ENCODE measurements around the gene GATAD2B. TPM values are rescaled to one million over a fixed set of nuclear protein-coding genes. Genes with fewer than 3 reads are reported as not detected.

GATAD2B gene
- total and polyA plus RNA-seq, 10 donors: 3.7 to 68.1 (median 47.6) TPM

DNA sequence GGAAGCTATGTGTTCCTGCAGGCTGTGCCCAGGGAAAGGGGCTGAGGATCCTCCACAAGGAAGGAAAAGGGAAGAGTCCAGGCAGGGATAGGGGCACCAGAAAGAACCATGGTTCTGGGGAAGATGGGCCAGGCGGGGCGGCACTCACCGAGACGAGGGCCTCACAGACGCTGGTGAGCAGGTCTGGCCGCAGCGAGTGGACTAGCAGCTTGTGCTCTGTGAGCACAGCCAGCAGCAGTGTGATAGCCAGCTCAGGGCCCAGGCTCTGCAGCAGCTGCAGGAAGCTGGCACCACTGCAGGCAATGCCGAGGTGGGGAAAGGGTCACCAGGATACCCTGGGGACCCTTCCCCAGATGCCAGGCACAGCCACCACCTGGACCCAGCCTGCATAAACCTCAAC, 18.0 kb upstream of the GATAD2B start:
- TF ChIP-seq POLR2A (IDR thresholded peaks at IDR 0.05) (no peak), POLR2AphosphoS5 (IDR thresholded peaks at IDR 0.05) (peak in 1 of 3 donors; percentile 61)
- TF ChIP-seq, protein P1, sequence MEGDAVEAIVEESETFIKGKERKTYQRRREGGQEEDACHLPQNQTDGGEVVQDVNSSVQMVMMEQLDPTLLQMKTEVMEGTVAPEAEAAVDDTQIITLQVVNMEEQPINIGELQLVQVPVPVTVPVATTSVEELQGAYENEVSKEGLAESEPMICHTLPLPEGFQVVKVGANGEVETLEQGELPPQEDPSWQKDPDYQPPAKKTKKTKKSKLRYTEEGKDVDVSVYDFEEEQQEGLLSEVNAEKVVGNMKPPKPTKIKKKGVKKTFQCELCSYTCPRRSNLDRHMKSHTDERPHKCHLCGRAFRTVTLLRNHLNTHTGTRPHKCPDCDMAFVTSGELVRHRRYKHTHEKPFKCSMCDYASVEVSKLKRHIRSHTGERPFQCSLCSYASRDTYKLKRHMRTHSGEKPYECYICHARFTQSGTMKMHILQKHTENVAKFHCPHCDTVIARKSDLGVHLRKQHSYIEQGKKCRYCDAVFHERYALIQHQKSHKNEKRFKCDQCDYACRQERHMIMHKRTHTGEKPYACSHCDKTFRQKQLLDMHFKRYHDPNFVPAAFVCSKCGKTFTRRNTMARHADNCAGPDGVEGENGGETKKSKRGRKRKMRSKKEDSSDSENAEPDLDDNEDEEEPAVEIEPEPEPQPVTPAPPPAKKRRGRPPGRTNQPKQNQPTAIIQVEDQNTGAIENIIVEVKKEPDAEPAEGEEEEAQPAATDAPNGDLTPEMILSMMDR (IDR thresholded peaks at IDR 0.05 in 8 of 11, conservative IDR thresholded peaks at IDR 0.05 in 3 of 11): no peak
- Histone ChIP-seq H3K36me3 (peaks cover 6 to 85% (median 79%) of the 10 kb centered on the region in 6 donors), H3K4me3 (no peak overlapping the region), H3K4me1 (peaks cover 8 to 52% (median 33%) of the 10 kb centered on the region in 6 donors), H3K27me3 (replicated peaks in 1 of 7) (no peaks in the 10 kb centered on the region), H3K27ac (peak overlapping the region in 1 of 8 donors; percentile 24), H3K9me3 (no peaks in the 10 kb centered on the region)
- peak; percentile 73 for DNase-seq
- intact Hi-C loops (cut with DNase I; ENCODE audit: low total_unique reads): no loop called here
- 93 to 99% (median 94%) methylated on average over 8 of the region's 8 CpGs for WGBS, 5 donors

DNA sequence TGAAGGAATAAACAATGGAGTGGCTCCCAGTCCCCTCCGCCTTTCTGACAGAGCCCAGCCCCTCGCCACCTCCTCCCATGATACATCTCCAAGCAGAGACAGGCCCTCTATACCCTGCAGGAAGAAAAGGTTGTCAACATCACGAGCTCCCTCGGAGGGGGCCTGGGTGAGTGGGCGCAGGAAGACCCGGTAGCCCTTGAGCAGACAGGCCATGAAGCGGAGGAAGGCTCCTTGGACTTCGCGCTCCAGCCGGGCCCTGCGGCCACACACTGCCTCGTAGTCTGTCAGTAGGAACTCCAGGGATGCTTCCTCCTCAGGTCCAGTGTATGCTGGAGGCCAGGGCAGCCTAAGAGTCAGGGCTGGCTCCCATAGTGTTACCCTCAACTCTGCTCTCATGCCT, 16.7 kb upstream of the GATAD2B start:
- 89 to 99% (median 96%) methylated on average over 12 of the region's 12 CpGs for WGBS, 5 donors
- DNase-seq: peak; percentile 60
- intact Hi-C loops (cut with DNase I; ENCODE audit: low total_unique reads): no loop called here

DNA sequence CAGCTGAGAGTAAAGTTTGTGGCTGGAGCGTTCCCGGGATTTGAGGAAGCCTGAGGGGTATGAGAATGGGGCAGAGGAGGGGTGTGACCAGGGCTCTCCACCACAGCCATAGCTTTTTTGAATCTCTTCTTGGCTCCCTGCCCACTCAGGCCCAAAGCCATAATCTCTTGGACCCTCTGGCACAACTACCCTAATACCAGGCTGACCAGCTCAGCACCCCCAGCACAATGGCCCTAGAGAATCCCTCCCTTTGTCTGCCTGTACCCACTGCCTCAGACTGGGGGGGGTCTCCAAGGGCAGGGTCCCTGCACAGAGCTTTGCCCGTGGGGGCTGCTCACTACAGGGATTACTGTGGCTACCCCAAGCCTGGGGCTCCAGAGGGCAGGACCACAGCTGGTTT, 16.2 kb upstream of the GATAD2B start:
- intact Hi-C loops (cut with DNase I; ENCODE audit: low total_unique reads): no loop called here
- no peak overlapping the region for H3K27ac ChIP-seq
- H3K4me3 ChIP-seq: no peak overlapping the region
- no peak for TF ChIP-seq POLR2AphosphoS5 (IDR thresholded peaks at IDR 0.05)
- DNase-seq: peak; percentile 56
- no peaks in the 10 kb centered on the region for H3K9me3 ChIP-seq
- 84 to 96% (median 94%) methylated on average over 2 to 3 of the region's 3 CpGs for WGBS, 5 donors
- H3K36me3 ChIP-seq: peaks cover 7 to 100% (median 96%) of the 10 kb centered on the region in 6 donors
- no peaks in the 10 kb centered on the region for H3K27me3 ChIP-seq (replicated peaks in 1 of 7)
- H3K4me1 ChIP-seq: peaks cover 4 to 34% (median 19%) of the 10 kb centered on the region in 6 donors

More for the DNA sequence above, 16.7 kb upstream of the GATAD2B start:
- Histone ChIP-seq H3K4me1 (peaks cover 8 to 39% (median 24%) of the 10 kb centered on the region in 6 donors), H3K4me3 (no peak overlapping the region), H3K36me3 (peaks cover 7 to 98% (median 92%) of the 10 kb centered on the region in 6 donors), H3K27me3 (replicated peaks in 1 of 7) (no peaks in the 10 kb centered on the region), H3K9me3 (no peaks in the 10 kb centered on the region), H3K27ac (no peak overlapping the region)
- peak in 1 of 3 donors; percentile 55 for TF ChIP-seq POLR2AphosphoS5 (IDR thresholded peaks at IDR 0.05)
- TF ChIP-seq, protein P1 (IDR thresholded peaks at IDR 0.05 in 8 of 11, conservative IDR thresholded peaks at IDR 0.05 in 3 of 11): no peak

DNA sequence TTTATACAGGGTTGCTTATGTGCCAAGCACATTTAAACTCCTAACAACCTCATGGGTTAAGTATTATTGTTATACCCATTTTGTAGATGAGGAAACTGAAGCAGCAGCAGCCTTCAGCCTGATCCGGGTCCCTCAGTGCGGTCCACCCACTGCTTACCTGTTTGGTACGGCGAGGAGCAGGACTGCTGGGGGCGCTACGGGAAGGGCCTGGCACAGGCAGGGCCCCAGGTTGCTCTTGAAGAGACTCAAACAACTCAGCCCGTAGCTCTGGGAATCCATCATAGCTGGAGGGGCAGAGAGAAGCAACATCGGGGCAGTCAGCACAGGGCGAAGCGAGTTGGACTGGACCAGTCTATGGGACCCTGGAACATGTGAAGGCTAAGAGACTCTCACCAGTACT, 14.6 kb upstream of the GATAD2B start:
- Histone ChIP-seq H3K27ac (no peak overlapping the region), H3K27me3 (replicated peaks in 1 of 7) (no peaks in the 10 kb centered on the region), H3K4me1 (peaks cover 0 to 18% (median 3%) of the 10 kb centered on the region in 6 donors), H3K4me3 (no peak overlapping the region), H3K9me3 (no peaks in the 10 kb centered on the region), H3K36me3 (peaks cover 7 to 100% (median 100%) of the 10 kb centered on the region in 6 donors)
- peak; percentile 47 for DNase-seq
- WGBS, 5 donors: 93 to 99% (median 96%) methylated on average over 10 of the region's 10 CpGs
- intact Hi-C loops (cut with DNase I; ENCODE audit: low total_unique reads): no loop called here
- TF ChIP-seq, protein P1 (IDR thresholded peaks at IDR 0.05 in 8 of 11, conservative IDR thresholded peaks at IDR 0.05 in 3 of 11): no peak
- TF ChIP-seq POLR2AphosphoS5 (IDR thresholded peaks at IDR 0.05): peak in 1 of 3 donors; percentile 26
- TF ChIP-seq POLR2A (IDR thresholded peaks at IDR 0.05): no peak
